MM.1S (cell line): Measurements from ENCODE around the gene CD48.
A peak's percentile ranks its signal among the peaks of the same experiment; 100 is the strongest.

Experiments
- CTCF ChIP-seq: fragments of 300-600 bp; sonication (generic); IDR thresholded peaks from 2 replicates; pipeline ENCODE4 v1.5.1; 2016; ENCODE audit warnings: antibody characterized with exemption, low read length, mixed read lengths
- EZH2 ChIP-seq: fragments of 300-600 bp; sonication (generic); optimal IDR thresholded peaks from 2 replicates; pipeline ENCODE3; 2017; ENCODE audit warnings: low read depth, mild to moderate bottlenecking, antibody characterized with exemption, low read length, mixed read lengths
- EZH2phosphoT487 ChIP-seq: fragments of 300-600 bp; sonication (generic); IDR thresholded peaks from 2 replicates; pipeline ENCODE4 v1.6.1; 2018; ENCODE audit warnings: antibody characterized with exemption, low read length

DNA sequence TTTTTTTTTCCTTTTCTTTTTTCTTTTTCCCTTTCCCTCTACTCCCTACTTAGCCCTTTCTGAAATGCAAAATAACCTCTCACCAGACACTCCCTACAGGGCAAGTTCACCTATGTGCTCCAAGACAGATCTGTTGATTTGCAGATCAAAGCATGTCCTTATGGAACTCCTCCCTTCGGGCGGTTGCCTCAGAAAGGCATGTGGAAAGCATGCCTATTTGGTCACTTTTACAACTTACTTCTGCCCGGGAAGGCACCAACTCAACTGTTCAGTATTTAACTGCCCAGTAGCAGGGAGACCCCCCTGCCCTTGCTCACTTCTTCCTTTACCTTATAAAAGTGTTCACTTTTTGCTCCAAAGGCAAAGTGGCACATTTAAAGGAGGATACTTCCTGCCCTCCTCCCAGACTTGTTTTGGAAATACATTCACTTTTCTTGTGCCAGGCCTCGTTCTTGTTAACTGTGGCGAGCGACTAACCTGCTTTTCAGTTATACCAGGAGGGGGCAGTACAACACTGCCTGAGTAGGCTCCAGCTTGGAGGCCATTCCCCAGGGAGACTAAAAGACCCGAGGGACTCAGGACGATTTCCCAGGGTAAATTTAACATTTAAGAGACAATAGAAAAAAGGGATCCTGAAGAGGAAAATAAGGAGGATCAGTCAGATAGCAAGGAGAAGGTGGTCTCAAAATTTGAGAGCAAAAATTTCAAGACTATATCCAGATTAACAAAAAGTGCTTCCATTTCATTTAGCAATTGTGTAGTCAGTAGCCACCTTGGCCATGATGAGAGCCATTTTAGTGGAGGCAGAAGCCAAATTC is 15.1 kb upstream of the CD48 start:
- TF ChIP-seq CTCF: peak; percentile 99
- TF ChIP-seq EZH2: no peak
- no peak for TF ChIP-seq EZH2phosphoT487
